Measurements from ENCODE around the gene COX10.
A peak's percentile ranks its signal among the peaks of the same experiment; 100 is the strongest.

COX10 gene

GRCh38 chr17:14044702-14045101 is 24.6 kb upstream of the COX10 start:
- no peak overlapping the region for H3K27ac ChIP-seq
- TF ChIP-seq CTCF (conservative IDR thresholded peaks at IDR 0.05): no peak
- no peak for TF ChIP-seq ZFX (IDR thresholded peaks at IDR 0.05)

- no peak for TF ChIP-seq CTCF (conservative IDR thresholded peaks at IDR 0.05)
- TF ChIP-seq ZFX (IDR thresholded peaks at IDR 0.05): no peak
- no peak overlapping the region for H3K27ac ChIP-seq
Measured at GRCh38 chr17:14046978-14047377, 22.3 kb upstream of the COX10 start.

GRCh38 chr17:14047591-14047990 is 21.7 kb upstream of the COX10 start:
- TF ChIP-seq ZFX (IDR thresholded peaks at IDR 0.05) (no peak), CTCF (conservative IDR thresholded peaks at IDR 0.05) (no peak)
- peak overlapping the region; percentile 28; the same call in 1 of the 2 replicates for H3K27ac ChIP-seq

GRCh38 chr17:14048169-14048568 is 21.1 kb upstream of the COX10 start:
- peak overlapping the region; percentile 28 for H3K27ac ChIP-seq
- TF ChIP-seq ZFX (IDR thresholded peaks at IDR 0.05) (no peak), CTCF (conservative IDR thresholded peaks at IDR 0.05) (peak; percentile 69)

- no peak for TF ChIP-seq CTCF (conservative IDR thresholded peaks at IDR 0.05)
- TF ChIP-seq ZFX (IDR thresholded peaks at IDR 0.05): no peak
Measured at GRCh38 chr17:14050616-14051015, 18.7 kb upstream of the COX10 start.

GRCh38 chr17:14051692-14052091 is 17.6 kb upstream of the COX10 start:
- TF ChIP-seq ZFX (IDR thresholded peaks at IDR 0.05) (no peak), CTCF (conservative IDR thresholded peaks at IDR 0.05) (no peak)
- no peak overlapping the region for H3K27ac ChIP-seq

More at GRCh38 chr17:14050616-14051015, 18.7 kb upstream of the COX10 start:
- no peak overlapping the region for H3K27ac ChIP-seq

GRCh38 chr17:14052886-14053615 is 16.3 kb upstream of the COX10 start:
- H3K27ac ChIP-seq: peak overlapping the region; percentile 64; the same call in 1 of the 2 replicates
- TF ChIP-seq ZFX (IDR thresholded peaks at IDR 0.05) (no peak), CTCF (conservative IDR thresholded peaks at IDR 0.05) (peak; percentile 18)
